ENCODE data around the gene SMC1A.

Gene SMC1A

DNA sequence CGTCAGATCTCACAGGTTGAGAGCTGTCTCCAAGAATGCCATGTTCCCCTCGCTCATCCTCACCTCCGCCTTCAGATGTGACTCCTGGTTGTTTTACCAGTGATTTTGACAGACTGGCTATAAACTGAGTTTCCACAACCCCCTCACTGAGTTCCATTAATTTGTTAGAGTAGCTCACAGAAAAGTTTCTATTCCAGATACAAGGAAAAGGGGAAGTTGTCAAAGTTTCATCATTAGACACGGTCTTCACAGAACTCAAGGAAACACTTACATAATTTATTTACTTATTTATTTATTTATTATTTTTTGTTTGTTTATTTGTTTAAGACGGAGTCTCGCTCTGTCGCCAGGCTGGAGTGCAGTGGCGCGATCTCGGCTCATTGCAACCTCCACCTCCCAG lies 85.4 kb downstream of the SMC1A start:
- DNase-seq, result no peak

DNA sequence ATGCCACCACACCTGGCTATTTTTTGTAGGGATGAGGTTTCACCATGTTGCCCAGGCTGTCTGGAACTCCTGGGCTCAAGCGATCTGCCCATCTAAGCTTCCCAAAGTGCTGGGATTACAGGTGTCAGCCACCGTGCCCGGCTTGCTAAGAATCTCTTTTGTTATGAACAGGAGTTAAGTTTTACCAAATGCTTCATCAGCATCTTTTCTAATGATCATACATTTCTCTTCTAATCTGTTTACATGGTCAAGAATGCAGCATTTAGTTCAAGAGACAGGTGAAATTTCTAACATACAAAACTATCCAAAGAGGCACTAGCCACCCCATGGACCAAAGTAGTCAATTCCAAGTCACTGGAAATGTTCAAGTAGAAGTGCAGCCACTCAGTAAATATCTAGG lies 88.6 kb downstream of the SMC1A start:
- no peak for DNase-seq

DNA sequence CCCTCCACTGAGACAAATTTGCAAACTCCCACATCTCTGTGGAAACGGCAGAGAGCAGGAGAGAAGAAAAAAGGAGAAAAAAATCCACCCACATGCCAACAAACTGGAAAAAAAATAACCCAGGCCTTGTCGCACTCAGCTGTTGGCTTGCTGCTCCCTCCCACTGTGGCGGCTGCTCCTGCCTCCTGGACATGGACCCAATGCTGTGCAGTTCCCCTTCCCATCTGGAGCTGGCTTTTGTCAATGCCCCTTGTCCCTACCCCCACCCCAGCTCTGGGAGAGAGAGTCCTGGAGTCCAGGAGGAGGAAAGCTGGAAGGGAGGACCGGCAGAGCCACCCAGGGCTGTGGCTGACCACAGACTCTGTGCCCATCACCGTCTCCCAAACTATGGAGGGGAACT lies 90.2 kb downstream of the SMC1A start:
- DNase-seq, result no peak

DNA sequence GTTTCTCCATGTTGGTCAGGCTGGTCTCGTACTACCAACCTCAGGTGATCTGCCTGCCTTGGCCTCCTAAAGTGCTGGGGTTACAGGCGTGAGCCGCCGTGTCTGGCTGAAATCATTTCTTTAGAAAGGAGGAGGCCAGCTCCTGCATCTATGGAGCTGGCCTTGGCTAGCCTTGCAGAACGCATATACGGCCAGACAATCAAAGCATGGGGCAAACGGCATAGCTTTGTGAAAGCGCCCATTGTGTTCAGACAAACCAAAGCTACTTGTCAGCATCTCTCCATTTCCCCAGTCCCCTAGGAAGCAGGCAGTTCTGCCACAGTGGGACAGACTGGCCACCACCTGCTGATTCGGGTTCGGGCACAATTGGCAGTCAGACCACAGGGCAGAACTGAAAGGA lies 92.1 kb downstream of the SMC1A start:
- no peak for DNase-seq

DNA sequence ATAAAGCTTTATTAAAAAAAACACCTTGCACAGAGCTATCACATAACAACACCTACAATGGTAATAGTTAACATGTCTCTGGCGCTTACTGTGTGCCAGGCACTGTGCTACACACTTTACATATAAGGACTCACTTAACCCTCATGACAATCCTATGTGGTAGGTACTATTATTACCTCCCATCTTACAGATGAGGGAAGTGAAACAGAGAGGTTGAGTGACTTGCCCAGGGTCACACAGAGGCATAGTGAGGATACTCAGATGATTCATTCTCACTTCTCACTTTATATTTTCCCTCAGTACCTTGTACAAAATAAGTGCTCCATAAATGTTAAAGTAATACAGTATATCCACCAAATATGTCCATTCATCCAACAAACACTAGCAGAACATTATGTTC lies 97.7 kb downstream of the SMC1A start:
- no peak for DNase-seq
